Kidney epithelial cell (primary cell): ENCODE data around the gene FAN1. TPM values are rescaled to one million over a fixed set of nuclear protein-coding genes. Genes with fewer than 3 reads are reported as not detected.

Experiments used
- DNase-seq: peaks from one replicate; pipeline ENCODE4 v3.0.0-alpha.2; 2010; ENCODE audit warnings: low read depth
- H3K27me3 ChIP-seq: 2 replicates; pipeline ENCODE4 v1.6.0; 2011; ENCODE audit warnings: low read length; ENCODE audit not compliant: control insufficient read depth, insufficient read depth
- H3K36me3 ChIP-seq: 2 replicates; pipeline ENCODE4 v1.5.1; 2011; ENCODE audit warnings: low read length; ENCODE audit not compliant: control insufficient read depth, insufficient read depth
- H3K4me3 ChIP-seq: 2 replicates; pipeline ENCODE4 v1.5.1; 2011; ENCODE audit warnings: low read depth, mild to moderate bottlenecking, control low read depth, low read length
- CTCF ChIP-seq: IDR thresholded peaks from 2 replicates; pipeline ENCODE4 v1.5.1; 2011; ENCODE audit warnings: mild to moderate bottlenecking, moderate library complexity, low read length, control low read depth, inconsistent platforms; ENCODE audit not compliant: insufficient read depth, poor library complexity, severe bottlenecking
- total RNA-seq: library from RNA; depleted of rRNA; stranded (reverse); fragments of >200 nt; gene quantifications from 2 replicates; pipeline ENCODE4 v1.2.3, GENCODE V29; 2015

Gene FAN1
- total RNA-seq, 1 donor from 2014 or later: 12.1 TPM

DNA sequence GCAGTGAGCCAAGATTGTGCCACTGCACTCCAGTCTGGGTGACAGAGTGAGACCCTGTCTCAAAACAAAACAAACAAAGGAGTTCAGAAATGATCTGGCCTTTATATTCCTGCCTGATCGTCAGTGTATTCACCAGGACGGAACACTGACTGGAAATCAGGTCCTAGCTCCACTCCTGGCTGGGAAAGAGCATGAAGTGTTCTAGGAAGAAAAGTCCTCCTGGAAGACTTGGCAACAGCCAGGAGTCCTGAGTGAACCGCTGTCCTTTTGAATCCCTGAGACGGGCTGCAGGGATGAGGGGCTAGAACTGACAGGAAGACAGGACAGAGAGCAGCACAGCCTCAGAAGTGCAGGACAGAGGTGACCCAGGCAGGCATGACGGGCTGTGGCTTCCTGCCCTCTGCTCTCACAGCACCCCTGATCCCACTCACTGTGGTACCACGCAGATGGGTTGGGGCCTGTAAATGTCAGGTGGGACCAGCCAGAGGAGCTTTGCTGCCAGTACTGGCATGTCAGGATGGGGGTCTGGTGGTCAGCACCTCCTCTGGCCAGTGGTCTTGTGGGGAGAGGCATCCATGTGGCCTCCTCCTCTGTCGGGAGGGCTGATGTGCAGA, 23.5 kb downstream of the FAN1 start:
- no peak for TF ChIP-seq CTCF
- H3K36me3 ChIP-seq: peaks cover 7% of the 10 kb centered on the region
- no peaks in the 10 kb centered on the region for H3K27me3 ChIP-seq
- no peak overlapping the region for H3K4me3 ChIP-seq
- no peak for DNase-seq

- no peak for DNase-seq
- H3K36me3 ChIP-seq: peaks cover 7% of the 10 kb centered on the region
- no peak for TF ChIP-seq CTCF
- H3K27me3 ChIP-seq: no peaks in the 10 kb centered on the region
- no peak overlapping the region for H3K4me3 ChIP-seq
Observed at GRCh38 chr15:30928076-30928475, 24.4 kb downstream of the FAN1 start.

DNA sequence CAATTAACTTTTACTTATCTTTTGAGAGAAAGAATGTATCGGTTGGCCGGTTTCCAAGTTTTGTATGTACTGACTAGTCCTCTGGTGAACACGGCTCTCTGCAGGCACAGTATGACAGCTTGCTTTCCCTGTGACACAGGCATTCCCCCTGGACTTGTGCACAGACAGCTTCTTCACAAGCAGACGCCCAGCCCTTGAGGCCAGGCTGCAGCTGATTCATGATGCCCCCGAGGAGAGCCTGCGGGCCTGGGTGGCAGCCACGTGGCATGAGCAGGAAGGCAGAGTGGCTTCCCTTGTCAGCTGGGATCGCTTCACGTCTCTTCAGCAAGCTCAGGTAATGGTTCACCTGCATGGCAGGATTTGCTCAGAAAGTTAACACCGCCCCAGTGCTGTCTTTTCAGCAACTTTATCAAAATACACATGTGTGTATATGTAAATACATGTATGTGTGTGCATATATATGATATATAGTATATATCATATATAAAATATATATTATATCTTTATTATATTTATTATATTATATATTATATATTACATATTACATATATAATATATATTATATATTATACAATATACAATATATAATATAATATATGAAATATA, 25.5 kb downstream of the FAN1 start:
- Histone ChIP-seq H3K27me3 (no peaks in the 10 kb centered on the region), H3K36me3 (peaks cover 7% of the 10 kb centered on the region), H3K4me3 (no peak overlapping the region)
- no peak for TF ChIP-seq CTCF
- DNase-seq: no peak

DNA sequence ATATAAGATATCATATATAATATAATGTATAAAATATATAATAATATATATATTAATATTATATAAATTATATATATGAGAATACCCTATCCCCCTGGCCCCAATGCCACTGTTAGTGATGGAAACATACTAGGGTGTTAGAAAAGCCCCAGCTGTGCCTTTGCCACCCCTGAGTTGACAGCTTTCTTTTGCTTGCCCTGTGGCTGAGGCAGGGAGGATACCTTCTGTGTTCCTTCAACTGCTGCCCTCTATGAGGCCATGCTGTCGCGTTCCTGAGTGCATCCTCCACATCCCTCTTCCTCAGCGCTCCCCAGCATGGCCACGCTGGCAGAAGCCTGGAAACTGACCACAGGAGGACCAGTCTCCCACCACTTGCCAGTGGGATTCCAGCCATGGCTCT, 26.3 kb downstream of the FAN1 start:
- no peak overlapping the region for H3K4me3 ChIP-seq
- H3K27me3 ChIP-seq: no peaks in the 10 kb centered on the region
- H3K36me3 ChIP-seq: peaks cover 7% of the 10 kb centered on the region
- TF ChIP-seq CTCF: no peak
- no peak for DNase-seq

GRCh38 chr15:30930422-30930821, 26.7 kb downstream of the FAN1 start:
- Histone ChIP-seq H3K27me3 (no peaks in the 10 kb centered on the region), H3K36me3 (peaks cover 7% of the 10 kb centered on the region), H3K4me3 (no peak overlapping the region)
- no peak for DNase-seq
- TF ChIP-seq CTCF: no peak

- Histone ChIP-seq H3K27me3 (no peaks in the 10 kb centered on the region), H3K4me3 (no peak overlapping the region), H3K36me3 (peaks cover 5% of the 10 kb centered on the region)
- DNase-seq: no peak
- no peak for TF ChIP-seq CTCF
Observed at GRCh38 chr15:30933293-30933692, 29.6 kb downstream of the FAN1 start.
